Keratinocyte (primary cell): ENCODE results near the gene TMX3.

Source experiments
- EZH2 ChIP-seq: IDR thresholded peaks from one replicate; pipeline ENCODE4 v1.6.1; 2012; ENCODE audit warnings: inconsistent platforms, mild to moderate bottlenecking, low read length, moderate library complexity
- TF ChIP-seq, protein P1 (sequence below), 3 experiments: IDR thresholded peaks in 1 of 3; conservative IDR thresholded peaks in 1 of 3; optimal IDR thresholded peaks in 1 of 3; 2 replicates in 2 of 3; 3 replicates in 1 of 3; pipeline versions ENCODE3 to v1.5.1; 2011; ENCODE audit warnings: low read length in 3 of 3, mild to moderate bottlenecking in 3 of 3, moderate library complexity in 2 of 3, control low read depth in 1 of 3, inconsistent platforms in 1 of 3; ENCODE audit not compliant: insufficient read depth in 2 of 3; ENCODE audit errors: extremely low read depth in 1 of 3

DNA sequence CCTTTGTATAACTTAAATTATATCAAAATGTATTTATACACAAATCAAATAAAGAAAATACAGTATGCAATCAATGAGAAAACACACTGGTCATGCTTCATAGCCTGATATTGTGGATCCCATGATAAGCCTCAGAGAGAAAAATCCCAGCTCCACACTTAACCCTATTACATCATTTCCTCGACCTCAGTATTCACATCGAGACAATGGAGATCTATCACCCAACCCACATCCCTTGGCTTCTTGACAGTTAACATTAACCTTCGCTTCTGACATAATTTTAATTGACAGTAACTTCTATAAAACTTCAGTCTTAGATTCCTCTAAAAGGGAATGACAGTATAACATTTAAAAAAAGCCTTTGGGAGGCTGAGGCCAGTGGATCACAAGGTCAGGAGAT lies 11.6 kb downstream of the TMX3 start:
- TF ChIP-seq, protein P1, sequence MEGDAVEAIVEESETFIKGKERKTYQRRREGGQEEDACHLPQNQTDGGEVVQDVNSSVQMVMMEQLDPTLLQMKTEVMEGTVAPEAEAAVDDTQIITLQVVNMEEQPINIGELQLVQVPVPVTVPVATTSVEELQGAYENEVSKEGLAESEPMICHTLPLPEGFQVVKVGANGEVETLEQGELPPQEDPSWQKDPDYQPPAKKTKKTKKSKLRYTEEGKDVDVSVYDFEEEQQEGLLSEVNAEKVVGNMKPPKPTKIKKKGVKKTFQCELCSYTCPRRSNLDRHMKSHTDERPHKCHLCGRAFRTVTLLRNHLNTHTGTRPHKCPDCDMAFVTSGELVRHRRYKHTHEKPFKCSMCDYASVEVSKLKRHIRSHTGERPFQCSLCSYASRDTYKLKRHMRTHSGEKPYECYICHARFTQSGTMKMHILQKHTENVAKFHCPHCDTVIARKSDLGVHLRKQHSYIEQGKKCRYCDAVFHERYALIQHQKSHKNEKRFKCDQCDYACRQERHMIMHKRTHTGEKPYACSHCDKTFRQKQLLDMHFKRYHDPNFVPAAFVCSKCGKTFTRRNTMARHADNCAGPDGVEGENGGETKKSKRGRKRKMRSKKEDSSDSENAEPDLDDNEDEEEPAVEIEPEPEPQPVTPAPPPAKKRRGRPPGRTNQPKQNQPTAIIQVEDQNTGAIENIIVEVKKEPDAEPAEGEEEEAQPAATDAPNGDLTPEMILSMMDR (optimal IDR thresholded peaks at IDR 0.05 in 1 of 3, IDR thresholded peaks at IDR 0.05 in 1 of 3, conservative IDR thresholded peaks at IDR 0.05 in 1 of 3; ENCODE audit: extremely low read depth in 1 of 3, insufficient read depth in 2 of 3, low read length in 3 of 3), result no peak
- no peak for TF ChIP-seq EZH2
